GM18517 (cell line): ENCODE measurements around the gene CYP2S1.
"Not testable (repeated sequence)": the region's sequence is repeated elsewhere in the genome, so short reads cannot be mapped to it uniquely, and the experiment has no call there.

Source experiments
- ATAC-seq: cut with Tn5 transposase; IDR thresholded peaks from one replicate; pipeline ENCODE4 v1.9.1; 2021; ENCODE audit warnings: mild to moderate bottlenecking, moderate library complexity; ENCODE audit not compliant: unreplicated experiment

The CYP2S1 gene

GRCh38 chr19:41225238-41226052 is 32.4 kb downstream of the CYP2S1 start:
- ATAC-seq = no peak

GRCh38 chr19:41226053-41226873 is 33.2 kb downstream of the CYP2S1 start:
- no peak for ATAC-seq

GRCh38 chr19:41226874-41227390 is 33.9 kb downstream of the CYP2S1 start:
- no peak for ATAC-seq

GRCh38 chr19:41228486-41228885 is 35.5 kb downstream of the CYP2S1 start:
- ATAC-seq = no peak

- ATAC-seq = not testable (repeated sequence)
Observed at GRCh38 chr19:41229338-41229737, 36.3 kb downstream of the CYP2S1 start.

GRCh38 chr19:41230067-41230857 is 37.2 kb downstream of the CYP2S1 start:
- no peak for ATAC-seq

GRCh38 chr19:41232686-41233085 is 39.7 kb downstream of the CYP2S1 start:
- ATAC-seq = no peak

GRCh38 chr19:41233748-41234240 is 40.8 kb downstream of the CYP2S1 start:
- ATAC-seq = no peak

GRCh38 chr19:41234512-41235168 is 41.6 kb downstream of the CYP2S1 start:
- no peak for ATAC-seq

- ATAC-seq = no peak
Observed at GRCh38 chr19:41235480-41235879, 42.5 kb downstream of the CYP2S1 start.

- no peak for ATAC-seq
Observed at GRCh38 chr19:41238244-41238643, 45.2 kb downstream of the CYP2S1 start.

GRCh38 chr19:41239363-41239762 is 46.3 kb downstream of the CYP2S1 start:
- no peak for ATAC-seq

- ATAC-seq = no peak
Observed at GRCh38 chr19:41239961-41240574, 47.0 kb downstream of the CYP2S1 start.

GRCh38 chr19:41241859-41242258 is 48.8 kb downstream of the CYP2S1 start:
- ATAC-seq = no peak

- ATAC-seq = no peak
Observed at GRCh38 chr19:41244117-41244516, 51.1 kb downstream of the CYP2S1 start.

GRCh38 chr19:41245843-41246242 is 52.8 kb downstream of the CYP2S1 start:
- no peak for ATAC-seq

GRCh38 chr19:41248895-41249294 is 55.9 kb downstream of the CYP2S1 start:
- ATAC-seq = no peak

- no peak for ATAC-seq
Observed at GRCh38 chr19:41249707-41250423, 56.8 kb downstream of the CYP2S1 start.

- ATAC-seq = no peak
Observed at GRCh38 chr19:41253660-41254059, 60.6 kb downstream of the CYP2S1 start.
